HepG2 (cell line): ENCODE data around the gene EHD1. TPM values are rescaled to one million over a fixed set of nuclear protein-coding genes. Genes with fewer than 3 reads are reported as not detected.

ENCODE experiments used
- ATRX ChIP-seq: sonication (generic); formaldehyde crosslinking; IDR thresholded peaks from 2 replicates; pipeline ENCODE4 v1.4.0; 2020; ENCODE audit warnings: missing genetic modification reagents, borderline replicate concordance
- HOXA7 ChIP-seq: sonication (generic); formaldehyde crosslinking; IDR thresholded peaks from 2 replicates; pipeline ENCODE4 v1.8.1; 2022; ENCODE audit warnings: mild to moderate bottlenecking, missing genetic modification reagents, moderate library complexity
- HOXA9 ChIP-seq: sonication (generic); formaldehyde crosslinking; IDR thresholded peaks from 2 replicates; pipeline ENCODE4 v1.8.1; 2022; ENCODE audit warnings: missing genetic modification reagents, mild to moderate bottlenecking, moderate library complexity, borderline replicate concordance
- MEF2D ChIP-seq: sonication (generic); formaldehyde crosslinking; IDR thresholded peaks from 2 replicates; pipeline ENCODE4 v1.5.1; 2020; ENCODE audit warnings: mild to moderate bottlenecking, missing genetic modification reagents
- PHF21A ChIP-seq: sonication (generic); formaldehyde crosslinking; IDR thresholded peaks from 2 replicates; pipeline ENCODE4 v1.5.0; 2020; ENCODE audit warnings: mild to moderate bottlenecking, missing genetic modification reagents
- PLSCR1 ChIP-seq: sonication (generic); formaldehyde crosslinking; IDR thresholded peaks from 2 replicates; pipeline ENCODE4 v1.5.0; 2020; ENCODE audit warnings: missing genetic modification reagents, mild to moderate bottlenecking, borderline replicate concordance
- TMF1 ChIP-seq: sonication (generic); formaldehyde crosslinking; IDR thresholded peaks from 2 replicates; pipeline ENCODE4 v1.8.1; 2022; ENCODE audit warnings: low read depth, missing genetic modification reagents
- ZNF274 ChIP-seq: sonication (generic); formaldehyde crosslinking; IDR thresholded peaks from 2 replicates; pipeline ENCODE4 v1.5.1; 2020; ENCODE audit warnings: mild to moderate bottlenecking, missing genetic modification reagents
- ZNF407 ChIP-seq: sonication (generic); formaldehyde crosslinking; IDR thresholded peaks from one replicate; pipeline ENCODE4 v1.5.1; 2020; ENCODE audit warnings: mild to moderate bottlenecking, missing genetic modification reagents; ENCODE audit errors: not compliant biosample characterization
- ZNF790 ChIP-seq: sonication (generic); formaldehyde crosslinking; IDR thresholded peaks from 2 replicates; pipeline ENCODE4 v1.8.0; 2022; ENCODE audit warnings: missing genetic modification reagents, mild to moderate bottlenecking, borderline replicate concordance
- polyA plus RNA-seq, 8 experiments: library from polyadenylated mRNA; depleted of rRNA in 3 of 8; stranded (reverse) in 7 of 8; unstranded in 1 of 8; fragments of >200 nt; fragmentation: Illumina TruSeq in 4 of 8; extraction: Trizol in 4 of 8; gene quantifications; 2 replicates each; pipeline versions ENCODE4 v1.2.1 to v1.2.3, GENCODE V29; 2011 to 2016; ENCODE audit warnings: low read depth in 4 of 8, missing spikeins in 1 of 8, mixed read lengths in 1 of 8; ENCODE audit not compliant: insufficient read depth in 1 of 8
- total RNA-seq, 5 experiments: library from RNA; depleted of rRNA; stranded (reverse); fragments of >200 nt; fragmentation: Illumina TruSeq; extraction: Trizol; gene quantifications; 2 replicates each; pipeline ENCODE4 v1.2.3, GENCODE V29; 2016; ENCODE audit warnings: low read depth in 1 of 5
- TF ChIP-seq, protein P1 (sequence below): fragments of 450-650 bp; IDR thresholded peaks from 2 replicates; pipeline ENCODE4 v1.6.1; 2017; ENCODE audit warnings: mild to moderate bottlenecking
- TF ChIP-seq, protein P2 (sequence below): IDR thresholded peaks from 2 replicates; pipeline ENCODE4 v1.6.1; 2016; ENCODE audit warnings: low read depth

Gene EHD1
- total and polyA plus RNA-seq, 2 of the 13 experiments (the other 11 are each of a cell fraction or from before 2014, with no cell fraction given): 23.6 to 26.6 TPM

DNA sequence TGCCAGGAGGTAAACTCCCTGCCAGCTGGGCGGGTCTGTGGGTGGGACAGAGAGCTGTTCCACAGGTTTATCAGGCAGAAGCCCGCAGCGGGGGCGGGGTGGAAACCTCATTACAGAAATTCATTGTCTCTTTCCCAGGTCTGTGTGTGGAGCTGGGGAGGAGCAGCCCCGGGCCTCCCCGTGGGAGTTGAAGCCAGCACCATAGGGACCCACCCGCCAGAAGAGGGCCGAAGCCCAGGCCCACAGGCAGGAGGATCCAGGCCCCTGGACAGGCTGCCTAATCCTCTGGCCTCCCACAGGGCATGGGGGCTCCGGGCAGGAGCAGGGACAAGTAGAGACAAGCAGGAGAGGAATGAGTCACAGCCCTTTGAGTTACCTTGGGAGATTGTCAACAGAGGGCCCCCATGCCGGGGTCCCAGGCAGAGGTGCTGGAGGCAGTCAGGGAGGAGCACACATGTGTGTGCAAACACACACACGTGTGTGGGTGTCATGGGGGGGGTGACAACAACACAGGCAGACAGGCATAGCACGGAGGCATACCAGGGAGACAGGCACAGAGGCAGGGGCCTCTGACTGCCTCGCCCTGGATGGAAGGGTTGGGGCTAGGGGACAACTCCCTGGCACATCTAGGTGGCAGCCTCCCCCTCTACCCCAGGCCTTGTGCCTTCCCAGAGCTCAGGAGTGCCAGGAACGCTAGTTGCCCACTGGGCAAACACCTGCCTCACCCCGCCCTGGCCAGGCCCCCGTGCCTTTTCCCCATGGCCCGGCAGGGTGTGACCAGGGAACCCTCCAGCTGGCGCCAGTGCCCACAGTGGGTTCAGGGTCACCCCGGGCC lies 35.4 kb downstream of the EHD1 start (continued):
- TF ChIP-seq, protein P1, sequence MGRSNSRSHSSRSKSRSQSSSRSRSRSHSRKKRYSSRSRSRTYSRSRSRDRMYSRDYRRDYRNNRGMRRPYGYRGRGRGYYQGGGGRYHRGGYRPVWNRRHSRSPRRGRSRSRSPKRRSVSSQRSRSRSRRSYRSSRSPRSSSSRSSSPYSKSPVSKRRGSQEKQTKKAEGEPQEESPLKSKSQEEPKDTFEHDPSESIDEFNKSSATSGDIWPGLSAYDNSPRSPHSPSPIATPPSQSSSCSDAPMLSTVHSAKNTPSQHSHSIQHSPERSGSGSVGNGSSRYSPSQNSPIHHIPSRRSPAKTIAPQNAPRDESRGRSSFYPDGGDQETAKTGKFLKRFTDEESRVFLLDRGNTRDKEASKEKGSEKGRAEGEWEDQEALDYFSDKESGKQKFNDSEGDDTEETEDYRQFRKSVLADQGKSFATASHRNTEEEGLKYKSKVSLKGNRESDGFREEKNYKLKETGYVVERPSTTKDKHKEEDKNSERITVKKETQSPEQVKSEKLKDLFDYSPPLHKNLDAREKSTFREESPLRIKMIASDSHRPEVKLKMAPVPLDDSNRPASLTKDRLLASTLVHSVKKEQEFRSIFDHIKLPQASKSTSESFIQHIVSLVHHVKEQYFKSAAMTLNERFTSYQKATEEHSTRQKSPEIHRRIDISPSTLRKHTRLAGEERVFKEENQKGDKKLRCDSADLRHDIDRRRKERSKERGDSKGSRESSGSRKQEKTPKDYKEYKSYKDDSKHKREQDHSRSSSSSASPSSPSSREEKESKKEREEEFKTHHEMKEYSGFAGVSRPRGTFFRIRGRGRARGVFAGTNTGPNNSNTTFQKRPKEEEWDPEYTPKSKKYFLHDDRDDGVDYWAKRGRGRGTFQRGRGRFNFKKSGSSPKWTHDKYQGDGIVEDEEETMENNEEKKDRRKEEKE: no peak
- TF ChIP-seq PLSCR1 (CRISPR knock-in tag): no peak
- TF ChIP-seq ATRX (CRISPR knock-in tag): no peak
- TF ChIP-seq TMF1 (CRISPR knock-in tag): no peak
- no peak for TF ChIP-seq MEF2D (CRISPR knock-in tag)
- no peak for TF ChIP-seq ZNF407 (CRISPR knock-in tag)
- TF ChIP-seq HOXA9 (CRISPR knock-in tag): no peak
- TF ChIP-seq PHF21A (CRISPR knock-in tag): peak; percentile 84
- TF ChIP-seq ZNF274 (CRISPR knock-in tag): no peak
- TF ChIP-seq, protein P2, sequence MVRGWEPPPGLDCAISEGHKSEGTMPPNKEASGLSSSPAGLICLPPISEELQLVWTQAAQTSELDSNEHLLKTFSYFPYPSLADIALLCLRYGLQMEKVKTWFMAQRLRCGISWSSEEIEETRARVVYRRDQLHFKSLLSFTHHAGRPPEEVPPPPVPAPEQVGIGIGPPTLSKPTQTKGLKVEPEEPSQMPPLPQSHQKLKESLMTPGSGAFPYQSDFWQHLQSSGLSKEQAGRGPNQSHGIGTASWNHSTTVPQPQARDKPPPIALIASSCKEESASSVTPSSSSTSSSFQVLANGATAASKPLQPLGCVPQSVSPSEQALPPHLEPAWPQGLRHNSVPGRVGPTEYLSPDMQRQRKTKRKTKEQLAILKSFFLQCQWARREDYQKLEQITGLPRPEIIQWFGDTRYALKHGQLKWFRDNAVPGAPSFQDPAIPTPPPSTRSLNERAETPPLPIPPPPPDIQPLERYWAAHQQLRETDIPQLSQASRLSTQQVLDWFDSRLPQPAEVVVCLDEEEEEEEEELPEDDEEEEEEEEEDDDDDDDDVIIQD: no peak
- no peak for TF ChIP-seq HOXA7 (CRISPR knock-in tag)
- TF ChIP-seq ZNF790 (CRISPR knock-in tag): no peak
